Heart left ventricle (tissue), 16 donors: Measurements from ENCODE around the gene EPHA7. TPM values are rescaled to one million over a fixed set of nuclear protein-coding genes. Genes with fewer than 3 reads are reported as not detected.

Experiments used
- ATAC-seq, 4 donors: fragments of 200-7000 bp; cut with Tn5 transposase; one replicate each; pipeline ENCODE4 v1.9.1; 2020 to 2022; ENCODE audit warnings: moderate library complexity in 4 of 4, mild to moderate bottlenecking in 3 of 4, moderate number of reproducible peaks in 1 of 4
- DNase-seq, 5 donors: peaks; one replicate each; pipeline ENCODE4 v3.0.0-alpha.2; 2020
- H3K27ac ChIP-seq, 12 donors: fragments of 200-600 bp; sonication (generic) in 4 of 12; one replicate each; pipeline versions ENCODE4 v1.5.0 to v1.8.0; 2016 to 2022; ENCODE audit warnings: mild to moderate bottlenecking in 2 of 12
- H3K27me3 ChIP-seq, 9 donors: fragments of 200-600 bp; sonication (generic) in 2 of 9; one replicate each; pipeline versions ENCODE4 v1.5.1 to v1.8.0; 2016 to 2022; ENCODE audit warnings: mild to moderate bottlenecking in 3 of 9
- H3K36me3 ChIP-seq, 9 donors: fragments of 200-600 bp; sonication (generic) in 2 of 9; one replicate each; pipeline versions ENCODE4 v1.5.0 to v1.8.0; 2018 to 2022; ENCODE audit warnings: mild to moderate bottlenecking in 2 of 9
- H3K4me1 ChIP-seq, 12 donors: fragments of 200-600 bp; sonication (generic) in 4 of 12; one replicate each; pipeline versions ENCODE4 v1.5.0 to v1.8.0; 2016 to 2022; ENCODE audit warnings: mild to moderate bottlenecking in 3 of 12
- H3K4me3 ChIP-seq, 12 donors: fragments of 200-600 bp; sonication (generic) in 4 of 12; one replicate each; pipeline versions ENCODE4 v1.5.0 to v1.8.0; 2017 to 2022; ENCODE audit warnings: mild to moderate bottlenecking in 9 of 12, moderate library complexity in 4 of 12
- H3K9me3 ChIP-seq, 12 donors: fragments of 200-600 bp; sonication (generic) in 4 of 12; one replicate each; pipeline versions ENCODE4 v1.5.0 to v1.8.0; 2016 to 2022; ENCODE audit warnings: mild to moderate bottlenecking in 1 of 12
- POLR2A ChIP-seq, 2 donors: fragments of 450-650 bp; IDR thresholded peaks; one replicate each; pipeline ENCODE4 v1.6.1; 2017; ENCODE audit warnings: antibody characterized with exemption in 2 of 2, mild to moderate bottlenecking in 2 of 2, moderate library complexity in 2 of 2
- WGBS, 4 donors: extraction: QIAGEN DNeasy Blood & Tissue Kit in 2 of 4; methylation state at CpG; one replicate each; pipeline versions ENCODE4 v1.1.5 to v1.1.7; 2013 to 2018; 5-methylcytosine and 5-hydroxymethylcytosine counted together
- intact Hi-C, 10 donors: fragments of 100-400 bp; cut with DNase I; formaldehyde crosslinking; loops; one replicate each; pipeline versions ENCODE4 v1.11.1 to v1.14.2; 2022
- polyA plus RNA-seq, 2 donors: library from polyadenylated mRNA; stranded (reverse); fragments of 200-250 nt; gene quantifications; one replicate each; pipeline ENCODE4 v1.2.3, GENCODE V29; 2013
- total RNA-seq, 9 donors: library from RNA; depleted of rRNA in 2 of 9; stranded (reverse); fragments of >200 nt in 2 of 9; fragmentation: NEBNext Ultra II Directional in 3 of 9; extraction: Animal tissue kit (Norgen Biotek cat#: 25700) in 3 of 9; gene quantifications; one replicate each; pipeline versions ENCODE4 v1.1.0 to v1.2.4, GENCODE V29; 2016 to 2023
- TF ChIP-seq, protein P1 (sequence below), 12 donors: fragments of 200-600 bp; sonication (generic) in 4 of 12; IDR thresholded peaks; one replicate each; pipeline versions ENCODE4 v1.5.0 to v1.8.0; 2018 to 2022; ENCODE audit warnings: antibody characterized with exemption in 12 of 12, mild to moderate bottlenecking in 5 of 12
- donor health status: ischemic (EF 13 %, LVEDD 7.1; RV severe dilation, severe dysfunction).
- donor health status: healthy with polysubstance abuse.
- donor health status: DM: no; HTN: yes; CAD: no.
- donor health status: DM: no; HTN: no; CAD: no.
- donor health status: ischemic (EF 25% LVEDD 6.9; RV normal size, moderate dysfunction).
- donor health status: ischemic (EF 25% LVEDD 5.7; RV mildly dilated, moderate dysfunction).
- donor health status: healthy.
- donor health status: DM: yes; HTN: yes; CAD: no.
- donor health status: ischemic (EF 35%, LVEDD 5.7; RV mildly dilated, moderate dysfunction).
- donor health status: nonischemic (EF 11% LVEDD 7.7; RV severe dilation, severe dysfunction).
- donor health status: DM: yes; HTN: yes; CAD: no.
- donor health status: PGD.
- donor health status: ischemic (EF 29% LVEDD 5.4; RV normal size, mild dysfunction).
- donor health status: nonischemic (EF 23%, LVEDD 6.1; RV moderate dilation, normal function).

EPHA7 gene
- total and polyA plus RNA-seq, 11 donors, result 1.3 to 12.1 (median 3.0) TPM

DNA sequence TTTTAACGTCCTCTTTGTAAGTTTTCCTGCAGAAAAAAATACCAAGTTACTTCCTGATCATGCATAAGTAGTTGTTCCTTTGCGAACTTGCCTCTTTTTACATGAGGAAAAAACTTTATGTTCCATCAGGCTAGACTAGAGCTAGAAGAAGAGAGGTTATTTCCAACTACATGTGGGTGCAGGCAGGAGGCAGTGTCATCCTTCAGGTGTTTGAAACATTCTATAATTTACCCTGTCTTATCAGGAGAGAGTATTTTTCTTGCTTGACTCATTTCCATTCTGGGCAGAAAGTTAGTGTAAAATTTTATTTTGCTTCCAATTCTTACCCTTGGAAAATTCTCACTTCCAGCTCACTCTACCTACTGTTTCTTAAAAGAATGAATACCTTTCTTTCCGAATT lies 28.5 kb upstream of the EPHA7 start:
- no peak for ATAC-seq
- no peak for TF ChIP-seq POLR2A (IDR thresholded peaks at IDR 0.05)
- TF ChIP-seq, protein P1, sequence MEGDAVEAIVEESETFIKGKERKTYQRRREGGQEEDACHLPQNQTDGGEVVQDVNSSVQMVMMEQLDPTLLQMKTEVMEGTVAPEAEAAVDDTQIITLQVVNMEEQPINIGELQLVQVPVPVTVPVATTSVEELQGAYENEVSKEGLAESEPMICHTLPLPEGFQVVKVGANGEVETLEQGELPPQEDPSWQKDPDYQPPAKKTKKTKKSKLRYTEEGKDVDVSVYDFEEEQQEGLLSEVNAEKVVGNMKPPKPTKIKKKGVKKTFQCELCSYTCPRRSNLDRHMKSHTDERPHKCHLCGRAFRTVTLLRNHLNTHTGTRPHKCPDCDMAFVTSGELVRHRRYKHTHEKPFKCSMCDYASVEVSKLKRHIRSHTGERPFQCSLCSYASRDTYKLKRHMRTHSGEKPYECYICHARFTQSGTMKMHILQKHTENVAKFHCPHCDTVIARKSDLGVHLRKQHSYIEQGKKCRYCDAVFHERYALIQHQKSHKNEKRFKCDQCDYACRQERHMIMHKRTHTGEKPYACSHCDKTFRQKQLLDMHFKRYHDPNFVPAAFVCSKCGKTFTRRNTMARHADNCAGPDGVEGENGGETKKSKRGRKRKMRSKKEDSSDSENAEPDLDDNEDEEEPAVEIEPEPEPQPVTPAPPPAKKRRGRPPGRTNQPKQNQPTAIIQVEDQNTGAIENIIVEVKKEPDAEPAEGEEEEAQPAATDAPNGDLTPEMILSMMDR (IDR thresholded peaks at IDR 0.05), result no peak
- WGBS, 4 donors, result 75 to 85% (median 83%) methylated on average over 3 of the region's 3 CpGs
- Histone ChIP-seq H3K4me3 (no peak overlapping the region), H3K36me3 (no peaks in the 10 kb centered on the region), H3K4me1 (no peaks in the 10 kb centered on the region), H3K27ac (no peak overlapping the region), H3K27me3 (no peaks in the 10 kb centered on the region), H3K9me3 (no peaks in the 10 kb centered on the region)
- intact Hi-C loops, result no loop called here
- DNase-seq, result no peak

DNA sequence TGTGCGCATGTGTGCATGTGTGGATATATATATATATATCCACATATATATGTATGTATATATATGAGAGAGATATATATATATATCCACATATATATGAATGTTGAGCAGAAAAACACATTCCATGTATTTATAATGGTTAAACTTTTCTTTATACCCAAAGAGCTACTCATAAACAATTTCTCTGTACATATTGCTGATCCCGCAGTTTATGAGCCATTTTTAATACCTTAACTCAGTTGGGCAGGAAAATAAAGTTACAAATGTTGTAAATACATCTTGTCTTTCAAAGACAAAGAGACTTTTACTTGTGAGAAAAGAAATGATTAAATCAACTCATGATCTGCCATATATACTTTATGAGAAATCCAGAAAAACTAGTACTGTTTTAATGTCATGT lies 18.1 kb upstream of the EPHA7 start:
- H3K27me3 ChIP-seq, result no peaks in the 10 kb centered on the region
- WGBS, 4 donors, result 93 to 98% (median 95%) methylated on average over 2 of the region's 2 CpGs
- no peak for ATAC-seq
- no peaks in the 10 kb centered on the region for H3K4me1 ChIP-seq
- H3K36me3 ChIP-seq, result no peaks in the 10 kb centered on the region
- intact Hi-C loops, result no loop called here
- H3K9me3 ChIP-seq, result peaks cover 0 to 4% (median 0%) of the 10 kb centered on the region in 12 donors
- TF ChIP-seq, protein P1 (IDR thresholded peaks at IDR 0.05), result no peak
- no peak for TF ChIP-seq POLR2A (IDR thresholded peaks at IDR 0.05)
- no peak overlapping the region for H3K4me3 ChIP-seq
- no peak for DNase-seq
- no peak overlapping the region for H3K27ac ChIP-seq

DNA sequence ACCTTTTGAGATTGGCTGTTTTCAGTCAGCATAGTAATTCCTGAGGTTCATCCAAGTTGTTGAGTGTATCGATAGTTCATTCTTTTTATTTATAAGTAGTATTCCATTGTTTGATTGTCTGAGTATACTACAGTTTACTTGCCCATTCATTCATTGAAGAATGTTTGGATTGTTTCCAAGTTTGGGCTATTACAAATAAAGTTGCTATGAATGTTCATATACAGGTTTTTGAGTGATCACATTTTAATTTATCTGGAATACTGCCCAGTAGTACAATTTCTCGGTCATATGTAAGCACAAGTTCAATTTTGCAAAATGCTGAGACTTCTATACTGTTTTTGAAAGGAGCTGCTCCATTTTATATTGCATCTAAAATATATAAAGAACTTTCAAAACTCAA lies 14.2 kb upstream of the EPHA7 start:
- H3K36me3 ChIP-seq, result no peaks in the 10 kb centered on the region
- no peak for TF ChIP-seq POLR2A (IDR thresholded peaks at IDR 0.05)
- TF ChIP-seq, protein P1 (IDR thresholded peaks at IDR 0.05), result no peak
- H3K4me1 ChIP-seq, result no peaks in the 10 kb centered on the region
- no peak overlapping the region for H3K27ac ChIP-seq
- intact Hi-C loops, result no loop called here
- H3K4me3 ChIP-seq, result no peak overlapping the region
- 68 to 73% (median 71%) methylated on average over 2 of the region's 2 CpGs for WGBS, 4 donors
- ATAC-seq, result no peak
- peaks cover 0 to 4% (median 0%) of the 10 kb centered on the region in 12 donors for H3K9me3 ChIP-seq
- H3K27me3 ChIP-seq, result no peaks in the 10 kb centered on the region
- no peak for DNase-seq

DNA sequence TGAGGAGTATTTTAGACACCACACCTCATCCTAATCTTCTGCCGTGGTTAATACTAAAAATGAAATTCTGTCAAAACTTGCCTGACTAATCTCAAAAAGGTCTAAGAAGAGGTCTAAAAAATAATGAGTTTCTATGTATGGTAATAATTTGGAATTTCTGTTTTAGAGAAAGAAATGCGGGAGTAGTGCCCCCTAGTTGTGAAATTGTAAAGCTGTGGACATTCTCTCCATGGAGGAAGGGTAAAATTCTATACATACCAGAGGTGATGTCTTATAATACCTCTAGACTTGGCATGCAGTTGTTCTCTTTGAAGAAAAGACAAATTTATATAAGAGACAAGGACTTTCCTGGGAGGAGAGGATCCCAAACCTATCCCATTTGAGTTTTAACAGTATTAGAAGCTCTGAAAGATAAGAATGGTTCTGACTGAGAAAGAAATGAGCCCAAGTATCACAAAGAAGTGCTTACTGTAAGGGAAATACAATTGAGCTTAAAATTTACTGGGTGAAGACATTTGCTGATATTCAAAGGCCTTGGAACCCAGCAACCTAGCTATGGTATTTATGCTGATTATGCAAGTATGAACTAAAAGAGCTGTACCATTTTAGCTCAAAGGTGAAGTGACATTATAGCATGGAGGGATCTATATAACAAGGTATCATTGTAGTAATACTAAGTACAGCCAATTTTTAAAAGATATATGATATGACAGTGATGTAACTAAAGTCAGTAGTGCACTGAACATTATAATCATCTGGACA lies 5.1 kb upstream of the EPHA7 start:
- Histone ChIP-seq H3K27me3 (peaks cover 0 to 27% (median 14%) of the 10 kb centered on the region in 9 donors), H3K27ac (no peak overlapping the region), H3K4me1 (peaks cover 0 to 7% (median 0%) of the 10 kb centered on the region in 12 donors), H3K4me3 (no peak overlapping the region), H3K9me3 (no peaks in the 10 kb centered on the region), H3K36me3 (no peaks in the 10 kb centered on the region)
- ATAC-seq (no peak), DNase-seq (no peak)
- intact Hi-C loops, result loop anchor here in 5 of 10 donors (5.0 to 10.0 kb wide), 3 partner anchors 387 to 612 kb away; no protein-coding TSS in a partner anchor
- WGBS, 4 donors, result 49 to 59% (median 53%) methylated on average over 2 of the region's 2 CpGs
- no peak for TF ChIP-seq POLR2A (IDR thresholded peaks at IDR 0.05)
- TF ChIP-seq, protein P1 (IDR thresholded peaks at IDR 0.05), result peak; percentile 24 to 64 (median 45)
